ENCODE data around the gene RSRP1.

RSRP1 gene

DNA sequence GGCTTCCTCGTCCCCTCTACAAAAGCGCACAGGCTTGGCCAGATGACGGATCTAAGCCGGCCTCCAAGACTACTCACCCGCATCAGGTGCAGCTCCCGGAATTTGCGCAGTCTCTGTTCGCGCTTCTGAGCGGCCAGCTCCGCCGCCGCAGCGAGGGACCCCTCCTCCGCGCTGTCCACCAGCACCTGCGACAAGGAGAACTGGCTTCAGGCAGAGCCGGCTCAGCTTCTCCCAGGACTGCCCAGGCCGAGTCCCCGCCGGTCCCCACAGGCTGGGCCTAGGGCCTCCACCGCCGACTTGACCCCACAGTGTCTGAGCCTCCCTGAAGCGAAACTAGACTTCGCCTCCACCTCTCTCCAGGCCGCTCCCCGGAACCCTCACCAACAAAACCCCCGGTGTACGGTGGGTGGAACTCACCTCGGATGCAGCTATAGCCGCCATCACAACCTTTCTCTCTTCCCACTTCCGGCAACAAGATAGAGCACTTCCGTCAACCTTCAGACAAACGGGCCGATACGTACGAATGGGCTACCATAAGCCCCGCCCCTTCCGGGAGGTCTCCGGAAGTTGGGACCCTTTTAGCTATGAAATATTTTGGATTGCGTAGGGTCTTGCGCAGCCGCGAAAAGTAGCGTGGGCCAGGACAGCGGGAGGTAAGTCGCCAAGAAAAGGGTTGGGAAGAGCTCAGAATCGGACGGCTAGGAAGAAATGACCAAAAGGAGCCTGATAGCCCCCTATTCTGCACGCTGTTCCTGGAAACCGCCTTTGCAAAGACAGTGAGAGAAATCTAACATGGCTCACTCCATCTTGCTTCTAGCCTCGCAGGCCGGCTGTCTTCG is 15.0 kb downstream of the RSRP1 start, which contains the start of gene SYF2:
Gene SYF2 (minus strand): TSS at position 476 of the 839 bp plus-strand sequence. CDS start 35 bp downstream, at position 441.
- DNase-seq: peak; percentile 93 to 96 (median 95)
- Histone ChIP-seq H3K27me3 (replicated peaks in 2 of 5; ENCODE audit: control insufficient read depth in 4 of 5, insufficient read depth in 5 of 5, low read length in 4 of 5) (no peaks in the 10 kb centered on the region), H3K4me1 (ENCODE audit: control extremely low read depth in 1 of 4, control insufficient read depth in 4 of 4, insufficient read depth in 4 of 4, low read length in 3 of 4) (peaks cover 13 to 40% (median 31%) of the 10 kb centered on the region in 4 experiments), H3K27ac (ENCODE audit: insufficient read depth in 1 of 2, low read depth in 1 of 2, low read length in 2 of 2, poor library complexity in 1 of 2, severe bottlenecking in 2 of 2) (peak within 1 kb of the TSS; percentile 84 to 96), H3K36me3 (ENCODE audit: control insufficient read depth in 4 of 4, insufficient read depth in 4 of 4, low read length in 3 of 4) (peaks cover 6 to 35% (median 24%) of the 10 kb centered on the region in 4 experiments), H3K4me3 (ENCODE audit: control insufficient read depth in 1 of 7, extremely low read depth in 1 of 7, insufficient read depth in 4 of 7, low read depth in 2 of 7, low read length in 6 of 7) (peak within 1 kb of the TSS; percentile 92 to 100 (median 93)), H3K9me3 (ENCODE audit: control extremely low read depth in 1 of 5, control insufficient read depth in 4 of 5, insufficient read depth in 2 of 5, low read depth in 1 of 5, low read length in 4 of 5) (no peaks in the 10 kb centered on the region)
- 0% methylated on average over 45 of the region's 54 CpGs for WGBS (ENCODE audit: insufficient coverage)
- POLR2A ChIA-PET: interaction anchor here (0.5 to 2.8 kb wide), 6 partner anchors 10 to 1670 kb away, joined by 3 to 24 read pairs (median 3); partner anchors contain the start of genes RSRP1 and RUNX3
- CTCF ChIA-PET: interaction anchor here (0.6 to 2.3 kb wide), 8 partner anchors 8 to 105 kb away, joined by 3 to 7 read pairs (median 4); partner anchors contain the start of gene RSRP1

DNA sequence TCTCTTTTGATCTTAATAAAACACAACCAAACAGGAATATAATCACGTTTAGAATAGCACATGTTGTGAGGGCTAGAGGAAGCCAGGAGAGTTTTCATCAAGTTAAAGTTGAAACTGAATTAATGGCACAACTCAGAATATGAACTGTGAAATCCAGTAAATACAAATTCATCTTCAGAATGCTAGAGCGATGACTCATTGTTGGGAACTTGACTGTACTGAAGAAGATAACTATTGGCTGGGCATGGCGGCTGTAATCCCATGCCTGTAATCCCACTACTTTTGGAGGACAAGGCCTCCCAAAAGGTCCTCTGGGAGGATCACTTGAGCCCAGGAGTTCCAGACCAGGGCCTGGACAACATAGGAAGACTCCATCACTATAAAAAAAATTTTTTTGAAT is 23.8 kb downstream of the RSRP1 start:
- Histone ChIP-seq H3K9me3 (ENCODE audit: control extremely low read depth in 1 of 5, control insufficient read depth in 4 of 5, insufficient read depth in 2 of 5, low read depth in 1 of 5, low read length in 4 of 5) (no peaks in the 10 kb centered on the region), H3K36me3 (ENCODE audit: control insufficient read depth in 4 of 4, insufficient read depth in 4 of 4, low read length in 3 of 4) (peaks cover 15 to 73% (median 39%) of the 10 kb centered on the region in 4 experiments), H3K4me1 (ENCODE audit: control extremely low read depth in 1 of 4, control insufficient read depth in 4 of 4, insufficient read depth in 4 of 4, low read length in 3 of 4) (no peaks in the 10 kb centered on the region), H3K4me3 (ENCODE audit: control insufficient read depth in 1 of 7, extremely low read depth in 1 of 7, insufficient read depth in 4 of 7, low read depth in 2 of 7, low read length in 6 of 7) (no peak overlapping the region), H3K27me3 (replicated peaks in 2 of 5; ENCODE audit: control insufficient read depth in 4 of 5, insufficient read depth in 5 of 5, low read length in 4 of 5) (no peaks in the 10 kb centered on the region), H3K27ac (ENCODE audit: insufficient read depth in 1 of 2, low read depth in 1 of 2, low read length in 2 of 2, poor library complexity in 1 of 2, severe bottlenecking in 2 of 2) (no peak overlapping the region)
- ChIA-PET CTCF (interaction anchor here (1.1 kb wide), 1 partner anchor 21 kb away, joined by 3 read pairs; no protein-coding TSS in a partner anchor), POLR2A (no interaction called here)
- no peak for DNase-seq
- 100% methylated on average over 2 of the region's 3 CpGs for WGBS (ENCODE audit: insufficient coverage)

DNA sequence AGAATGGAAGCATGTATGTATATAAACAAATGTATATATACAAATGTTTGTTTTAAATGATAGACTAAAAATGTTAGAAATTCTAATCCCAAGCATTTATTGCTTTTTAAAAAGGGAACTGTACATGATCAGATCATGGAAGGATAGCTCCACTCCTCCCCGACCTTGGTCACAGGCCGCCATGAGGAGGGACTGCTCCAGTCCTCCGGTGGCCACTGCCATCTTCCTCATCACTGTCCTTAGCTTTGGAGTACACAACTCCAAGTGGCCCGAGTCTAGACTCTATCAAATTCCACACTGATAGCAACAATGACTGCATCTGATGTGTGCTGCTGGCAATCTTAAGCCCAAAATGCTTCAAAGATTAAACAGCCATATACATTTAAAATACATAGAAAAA is 24.6 kb downstream of the RSRP1 start:
- H3K9me3 ChIP-seq (ENCODE audit: control extremely low read depth in 1 of 5, control insufficient read depth in 4 of 5, insufficient read depth in 2 of 5, low read depth in 1 of 5, low read length in 4 of 5): no peaks in the 10 kb centered on the region
- no peaks in the 10 kb centered on the region for H3K27me3 ChIP-seq (replicated peaks in 2 of 5; ENCODE audit: control insufficient read depth in 4 of 5, insufficient read depth in 5 of 5, low read length in 4 of 5)
- ChIA-PET POLR2A (interaction anchor here (0.6 to 0.9 kb wide), 3 partner anchors 9 to 721 kb away, joined by 3 read pairs; partner anchors contain the start of genes RSRP1 and SYF2), CTCF (interaction anchor here (0.9 to 1.1 kb wide), 3 partner anchors 16 to 20 kb away, joined by 3 read pairs; no protein-coding TSS in a partner anchor)
- WGBS (ENCODE audit: insufficient coverage): 98% methylated on average over 4 of the region's 4 CpGs
- DNase-seq: no peak
- H3K4me1 ChIP-seq (ENCODE audit: control extremely low read depth in 1 of 4, control insufficient read depth in 4 of 4, insufficient read depth in 4 of 4, low read length in 3 of 4): no peaks in the 10 kb centered on the region
- H3K36me3 ChIP-seq (ENCODE audit: control insufficient read depth in 4 of 4, insufficient read depth in 4 of 4, low read length in 3 of 4): peaks cover 11 to 65% (median 35%) of the 10 kb centered on the region in 4 experiments
- no peak overlapping the region for H3K4me3 ChIP-seq (ENCODE audit: control insufficient read depth in 1 of 7, extremely low read depth in 1 of 7, insufficient read depth in 4 of 7, low read depth in 2 of 7, low read length in 6 of 7)
- H3K27ac ChIP-seq (ENCODE audit: insufficient read depth in 1 of 2, low read depth in 1 of 2, low read length in 2 of 2, poor library complexity in 1 of 2, severe bottlenecking in 2 of 2): no peak overlapping the region

DNA sequence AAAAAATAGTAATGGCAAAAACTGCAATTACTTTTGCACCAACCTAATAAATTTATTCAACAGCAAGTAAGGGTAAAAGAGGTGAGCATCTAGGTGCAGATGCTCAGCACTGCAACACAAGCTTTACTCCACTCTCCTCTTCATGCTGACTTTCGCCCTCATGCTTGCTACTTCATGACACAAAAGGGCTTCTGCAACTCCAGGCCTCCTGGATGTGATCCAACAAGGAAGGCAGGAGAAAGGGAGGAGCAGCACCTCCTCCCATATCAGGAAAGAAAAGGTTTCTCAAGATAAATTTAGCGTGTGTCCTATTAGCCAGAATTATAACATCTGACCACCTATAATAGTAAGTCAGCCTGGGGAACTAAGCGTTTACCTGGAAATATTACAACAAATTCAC is 26.6 kb downstream of the RSRP1 start:
- POLR2A ChIA-PET: no interaction called here
- H3K4me1 ChIP-seq (ENCODE audit: control extremely low read depth in 1 of 4, control insufficient read depth in 4 of 4, insufficient read depth in 4 of 4, low read length in 3 of 4): peaks cover 0 to 14% (median 12%) of the 10 kb centered on the region in 4 experiments
- peaks cover 9 to 49% (median 24%) of the 10 kb centered on the region in 4 experiments for H3K36me3 ChIP-seq (ENCODE audit: control insufficient read depth in 4 of 4, insufficient read depth in 4 of 4, low read length in 3 of 4)

DNA sequence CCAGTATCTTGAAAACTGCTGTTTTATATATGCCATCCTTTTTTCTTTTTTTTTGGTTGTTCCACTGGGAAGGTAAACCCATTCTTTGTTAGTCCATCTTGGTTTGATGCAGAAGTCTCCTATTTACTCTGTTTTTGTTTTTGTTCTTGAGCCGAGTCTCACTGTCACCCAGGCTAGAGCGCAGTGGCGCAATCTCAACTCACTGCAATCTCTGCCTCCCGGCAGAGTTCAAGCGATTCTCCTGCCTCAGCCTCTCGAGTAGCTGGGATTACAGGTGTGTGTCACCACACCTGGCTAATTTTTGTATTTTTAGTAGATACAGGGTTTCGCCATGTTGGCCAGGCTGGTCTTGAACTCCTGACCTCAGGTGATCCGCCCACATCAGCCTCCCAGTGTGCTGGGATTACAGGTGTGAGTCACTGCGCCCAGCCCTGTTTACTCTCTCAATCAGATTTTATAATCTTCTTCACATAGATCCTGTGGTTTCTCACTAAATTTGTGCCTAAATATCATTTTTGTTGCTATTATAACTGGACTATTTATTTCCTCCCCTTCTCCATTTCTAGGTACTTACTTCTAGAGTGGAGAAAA is 27.5 kb downstream of the RSRP1 start:
- Histone ChIP-seq H3K27me3 (replicated peaks in 2 of 5; ENCODE audit: control insufficient read depth in 4 of 5, insufficient read depth in 5 of 5, low read length in 4 of 5) (no peaks in the 10 kb centered on the region), H3K4me1 (ENCODE audit: control extremely low read depth in 1 of 4, control insufficient read depth in 4 of 4, insufficient read depth in 4 of 4, low read length in 3 of 4) (peaks cover 0 to 14% (median 12%) of the 10 kb centered on the region in 4 experiments), H3K27ac (ENCODE audit: insufficient read depth in 1 of 2, low read depth in 1 of 2, low read length in 2 of 2, poor library complexity in 1 of 2, severe bottlenecking in 2 of 2) (no peak overlapping the region), H3K4me3 (ENCODE audit: control insufficient read depth in 1 of 7, extremely low read depth in 1 of 7, insufficient read depth in 4 of 7, low read depth in 2 of 7, low read length in 6 of 7) (no peak overlapping the region), H3K36me3 (ENCODE audit: control insufficient read depth in 4 of 4, insufficient read depth in 4 of 4, low read length in 3 of 4) (peaks cover 6 to 43% (median 21%) of the 10 kb centered on the region in 4 experiments), H3K9me3 (ENCODE audit: control extremely low read depth in 1 of 5, control insufficient read depth in 4 of 5, insufficient read depth in 2 of 5, low read depth in 1 of 5, low read length in 4 of 5) (no peaks in the 10 kb centered on the region)
- DNase-seq: no peak
- ChIA-PET CTCF (interaction anchor here (1.0 to 1.4 kb wide), 2 partner anchors 9 to 12 kb away, joined by 3 to 4 read pairs; partner anchors contain the start of gene SYF2), POLR2A (interaction anchor here (0.7 kb wide), 1 partner anchor 273 kb away, joined by 6 read pairs; no protein-coding TSS in a partner anchor)
- 100% methylated on average over 7 of the region's 9 CpGs for WGBS (ENCODE audit: insufficient coverage)

More for the DNA sequence above, 26.6 kb downstream of the RSRP1 start:
- no peak for DNase-seq
- CTCF ChIA-PET: interaction anchor here (1.0 to 1.4 kb wide), 2 partner anchors 10 to 15 kb away, joined by 3 read pairs; no protein-coding TSS in a partner anchor
- Histone ChIP-seq H3K4me3 (ENCODE audit: control insufficient read depth in 1 of 7, extremely low read depth in 1 of 7, insufficient read depth in 4 of 7, low read depth in 2 of 7, low read length in 6 of 7) (no peak overlapping the region), H3K27me3 (replicated peaks in 2 of 5; ENCODE audit: control insufficient read depth in 4 of 5, insufficient read depth in 5 of 5, low read length in 4 of 5) (no peaks in the 10 kb centered on the region), H3K27ac (ENCODE audit: insufficient read depth in 1 of 2, low read depth in 1 of 2, low read length in 2 of 2, poor library complexity in 1 of 2, severe bottlenecking in 2 of 2) (no peak overlapping the region), H3K9me3 (ENCODE audit: control extremely low read depth in 1 of 5, control insufficient read depth in 4 of 5, insufficient read depth in 2 of 5, low read depth in 1 of 5, low read length in 4 of 5) (no peaks in the 10 kb centered on the region)
- 100% methylated on average over 1 of the region's 3 CpGs for WGBS (ENCODE audit: insufficient coverage)

DNA sequence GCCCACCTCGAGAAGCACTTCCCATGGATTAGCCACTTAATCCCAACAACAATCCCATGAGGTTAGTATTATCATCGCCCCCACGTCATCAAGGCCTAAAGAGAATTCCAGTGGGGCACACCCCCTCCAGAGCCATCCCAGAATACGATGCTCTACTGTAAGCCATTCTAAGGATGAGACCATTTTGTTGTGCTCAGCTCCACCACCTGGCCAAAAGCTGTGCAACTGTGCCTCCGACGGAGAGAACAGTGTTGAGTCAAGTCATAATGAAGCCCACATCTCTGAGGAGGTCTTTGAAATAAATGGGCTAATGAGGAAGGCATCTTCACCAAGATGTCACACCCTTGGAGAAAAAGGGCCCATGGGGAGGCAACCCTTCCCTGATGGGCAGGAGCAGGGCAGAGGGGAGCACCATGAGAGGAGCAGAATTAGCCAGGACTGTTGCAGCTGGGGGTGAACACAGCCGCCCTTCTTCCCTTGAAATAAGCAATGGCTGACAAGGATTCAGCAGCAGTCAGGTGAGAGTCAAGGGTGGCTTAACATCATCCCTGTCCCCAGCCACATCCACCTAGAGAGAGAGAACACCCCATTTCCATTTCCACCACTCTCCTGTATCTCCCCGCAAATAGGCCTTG is 29.5 kb downstream of the RSRP1 start:
- H3K4me1 ChIP-seq (ENCODE audit: control extremely low read depth in 1 of 4, control insufficient read depth in 4 of 4, insufficient read depth in 4 of 4, low read length in 3 of 4): peaks cover 0 to 14% (median 12%) of the 10 kb centered on the region in 4 experiments
- CTCF ChIA-PET: interaction anchor here (1.3 kb wide), 2 partner anchors 9 to 12 kb away, joined by 3 read pairs; no protein-coding TSS in a partner anchor
- no peak overlapping the region for H3K4me3 ChIP-seq (ENCODE audit: control insufficient read depth in 1 of 7, extremely low read depth in 1 of 7, insufficient read depth in 4 of 7, low read depth in 2 of 7, low read length in 6 of 7)
- DNase-seq: no peak
- peak overlapping the region in 1 of 2 experiments; percentile 17 for H3K27ac ChIP-seq (ENCODE audit: insufficient read depth in 1 of 2, low read depth in 1 of 2, low read length in 2 of 2, poor library complexity in 1 of 2, severe bottlenecking in 2 of 2)
- H3K9me3 ChIP-seq (ENCODE audit: control extremely low read depth in 1 of 5, control insufficient read depth in 4 of 5, insufficient read depth in 2 of 5, low read depth in 1 of 5, low read length in 4 of 5): no peaks in the 10 kb centered on the region
- H3K36me3 ChIP-seq (ENCODE audit: control insufficient read depth in 4 of 4, insufficient read depth in 4 of 4, low read length in 3 of 4): peaks cover 2 to 23% (median 12%) of the 10 kb centered on the region in 4 experiments
- WGBS (ENCODE audit: insufficient coverage): 100% methylated on average over 4 of the region's 8 CpGs
- POLR2A ChIA-PET: no interaction called here
- no peaks in the 10 kb centered on the region for H3K27me3 ChIP-seq (replicated peaks in 2 of 5; ENCODE audit: control insufficient read depth in 4 of 5, insufficient read depth in 5 of 5, low read length in 4 of 5)
